GM18951 (cell line): ENCODE measurements around the gene CALHM2.

Experiments used
- POLR2A ChIP-seq: IDR thresholded peaks from 4 replicates; pipeline ENCODE4 v1.6.1; 2011; ENCODE audit warnings: mild to moderate bottlenecking; ENCODE audit not compliant: insufficient read length, insufficient read depth; ENCODE audit errors: extremely low read depth
- in situ Hi-C: fragments of 300-500 bp; cut with MboI; formaldehyde crosslinking; loops from one replicate; pipeline ENCODE4 v1.12.0; 2022; ENCODE audit warnings: low sequenced_read_pairs, mixed read lengths, inconsistent platforms; ENCODE audit not compliant: unreplicated experiment

CALHM2 gene

GRCh38 chr10:103431902-103432301, 20.3 kb downstream of the CALHM2 start:
- in situ Hi-C loops: no loop called here
- no peak for TF ChIP-seq POLR2A

- in situ Hi-C loops: no loop called here
- TF ChIP-seq POLR2A: no peak
Observed at GRCh38 chr10:103429647-103430046, 22.5 kb downstream of the CALHM2 start.

- no peak for TF ChIP-seq POLR2A
- in situ Hi-C loops: no loop called here
Observed at GRCh38 chr10:103428989-103429643, 23.1 kb downstream of the CALHM2 start.

- TF ChIP-seq POLR2A: no peak
- in situ Hi-C loops: no loop called here
Observed at GRCh38 chr10:103427866-103428265, 24.3 kb downstream of the CALHM2 start.

- TF ChIP-seq POLR2A: no peak
- in situ Hi-C loops: no loop called here
Observed at GRCh38 chr10:103423748-103424147, 28.4 kb downstream of the CALHM2 start.

- in situ Hi-C loops: loop anchor here (5.0 kb wide), 1 partner anchor 63 kb away; no protein-coding TSS in a partner anchor
- no peak for TF ChIP-seq POLR2A
Observed at GRCh38 chr10:103419101-103419500, 33.1 kb downstream of the CALHM2 start.

- TF ChIP-seq POLR2A: no peak
- in situ Hi-C loops: loop anchor here (5.0 kb wide), 1 partner anchor 65 kb away; no protein-coding TSS in a partner anchor
Observed at GRCh38 chr10:103417601-103418000, 34.6 kb downstream of the CALHM2 start.

- in situ Hi-C loops: loop anchor here (5.0 kb wide), 1 partner anchor 65 kb away; no protein-coding TSS in a partner anchor
Observed at GRCh38 chr10:103417148-103417469, 35.1 kb downstream of the CALHM2 start.

- in situ Hi-C loops: loop anchor here (5.0 kb wide), 1 partner anchor 66 kb away; no protein-coding TSS in a partner anchor
- TF ChIP-seq POLR2A: no peak
Observed at GRCh38 chr10:103416436-103417147, 35.6 kb downstream of the CALHM2 start.

- in situ Hi-C loops: loop anchor here (5.0 kb wide), 1 partner anchor 67 kb away; no protein-coding TSS in a partner anchor
- no peak for TF ChIP-seq POLR2A
Observed at GRCh38 chr10:103415581-103415980, 36.6 kb downstream of the CALHM2 start.

- in situ Hi-C loops: no loop called here
- no peak for TF ChIP-seq POLR2A
Observed at GRCh38 chr10:103413564-103413963, 38.6 kb downstream of the CALHM2 start.

- in situ Hi-C loops: no loop called here
- TF ChIP-seq POLR2A: no peak
Observed at GRCh38 chr10:103397191-103397825, 54.9 kb downstream of the CALHM2 start.

GRCh38 chr10:103396789-103397087, 55.4 kb downstream of the CALHM2 start:
- in situ Hi-C loops: no loop called here
- no peak for TF ChIP-seq POLR2A
